OCI-LY7 (cell line): Measurements from ENCODE around the gene NTS.

Experiments used
- CTCF ChIP-seq: fragments of 200-600 bp; sonication (generic); conservative IDR thresholded peaks from 2 replicates; pipeline ENCODE4 v1.5.1; 2014; ENCODE audit warnings: mild to moderate bottlenecking, antibody characterized with exemption, low read length, moderate library complexity, mixed read lengths
- EZH2phosphoT487 ChIP-seq: fragments of 200-600 bp; sonication (generic); IDR thresholded peaks from 2 replicates; pipeline ENCODE4 v1.6.1; 2018; ENCODE audit warnings: low read depth, borderline replicate concordance, mild to moderate bottlenecking, mixed run types, antibody characterized with exemption, low read length, moderate library complexity, mixed read lengths

- TF ChIP-seq CTCF = no peak
- TF ChIP-seq EZH2phosphoT487 = no peak
Observed at GRCh38 chr12:85856966-85857365, 17.1 kb upstream of the NTS start.
